Urinary bladder (tissue), 4 donors: Measurements from ENCODE around the gene ZBP1. TPM values are rescaled to one million over a fixed set of nuclear protein-coding genes. Genes with fewer than 3 reads are reported as not detected.

ENCODE experiments used
- DNase-seq: peaks from one replicate; pipeline ENCODE4 v3.0.0-alpha.2; 2015; ENCODE audit errors: extremely low spot score
- H3K27ac ChIP-seq: one replicate; pipeline ENCODE4 v1.5.1; 2013; ENCODE audit warnings: low read depth, mild to moderate bottlenecking, moderate library complexity
- H3K36me3 ChIP-seq: one replicate; pipeline ENCODE4 v1.6.1; 2013; ENCODE audit warnings: mild to moderate bottlenecking, moderate library complexity; ENCODE audit not compliant: insufficient read depth
- H3K4me1 ChIP-seq: one replicate; pipeline ENCODE4 v1.6.1; 2013; ENCODE audit warnings: mild to moderate bottlenecking, moderate library complexity; ENCODE audit not compliant: insufficient read depth
- H3K4me3 ChIP-seq: one replicate; pipeline ENCODE4 v1.5.1; 2013; ENCODE audit warnings: low read depth, low read length
- WGBS: extraction: QIAGEN DNeasy Blood & Tissue Kit; methylation state at CpG from one replicate; pipeline ENCODE4 v1.1.7; 2013; 5-methylcytosine and 5-hydroxymethylcytosine counted together
- polyA plus RNA-seq: library from polyadenylated mRNA; stranded (reverse); fragments of 200-250 nt; gene quantifications from one replicate; pipeline ENCODE4 v1.2.3, GENCODE V29; 2013
- total RNA-seq: library from RNA; depleted of rRNA; stranded (reverse); fragments of >200 nt; gene quantifications from one replicate; pipeline ENCODE4 v1.2.3, GENCODE V29; 2014
- donor health status: healthy with polysubstance abuse.
- donor health status: healthy.

The ZBP1 gene
- total and polyA plus RNA-seq, 2 donors: 0.46 TPM; not detected in 1

GRCh38 chr20:57570145-57570850, 49.9 kb downstream of the ZBP1 start:
- Histone ChIP-seq H3K4me3 (no peak overlapping the region), H3K36me3 (no peaks in the 10 kb centered on the region), H3K4me1 (no peaks in the 10 kb centered on the region), H3K27ac (no peak overlapping the region)
- DNase-seq: no peak
- WGBS: 73% methylated on average over 20 of the region's 20 CpGs

GRCh38 chr20:57568960-57569359, 51.3 kb downstream of the ZBP1 start:
- H3K36me3 ChIP-seq: no peaks in the 10 kb centered on the region
- H3K4me1 ChIP-seq: no peaks in the 10 kb centered on the region
- no peak overlapping the region for H3K27ac ChIP-seq
- no peak for DNase-seq
- WGBS: 88% methylated on average over 12 of the region's 12 CpGs
- H3K4me3 ChIP-seq: no peak overlapping the region

GRCh38 chr20:57568088-57568896, 51.9 kb downstream of the ZBP1 start:
- Histone ChIP-seq H3K4me1 (no peaks in the 10 kb centered on the region), H3K36me3 (no peaks in the 10 kb centered on the region), H3K4me3 (no peak overlapping the region), H3K27ac (no peak overlapping the region)
- WGBS: 75% methylated on average over 13 of the region's 13 CpGs
- DNase-seq: no peak

- Histone ChIP-seq H3K4me3 (no peak overlapping the region), H3K4me1 (no peaks in the 10 kb centered on the region), H3K27ac (no peak overlapping the region), H3K36me3 (no peaks in the 10 kb centered on the region)
- no peak for DNase-seq
- WGBS: 76% methylated on average over 9 of the region's 9 CpGs
Measured at GRCh38 chr20:57567471-57568079, 52.7 kb downstream of the ZBP1 start.

- no peak for DNase-seq
- Histone ChIP-seq H3K27ac (no peak overlapping the region), H3K36me3 (no peaks in the 10 kb centered on the region), H3K4me3 (no peak overlapping the region), H3K4me1 (no peaks in the 10 kb centered on the region)
- 68% methylated on average over 10 of the region's 10 CpGs for WGBS
Measured at GRCh38 chr20:57566803-57567459, 53.3 kb downstream of the ZBP1 start.

- no peak for DNase-seq
- 28% methylated on average over 1 of the region's 1 CpG for WGBS
- H3K36me3 ChIP-seq: no peaks in the 10 kb centered on the region
- H3K4me3 ChIP-seq: no peak overlapping the region
- H3K4me1 ChIP-seq: no peaks in the 10 kb centered on the region
- H3K27ac ChIP-seq: no peak overlapping the region
Measured at GRCh38 chr20:57566399-57566798, 53.8 kb downstream of the ZBP1 start.

GRCh38 chr20:57564951-57565642, 55.1 kb downstream of the ZBP1 start:
- DNase-seq: no peak
- Histone ChIP-seq H3K4me1 (no peaks in the 10 kb centered on the region), H3K27ac (no peak overlapping the region), H3K36me3 (no peaks in the 10 kb centered on the region), H3K4me3 (no peak overlapping the region)
- 89% methylated on average over 11 of the region's 11 CpGs for WGBS

GRCh38 chr20:57564180-57564802, 55.9 kb downstream of the ZBP1 start:
- WGBS: 90% methylated on average over 14 of the region's 14 CpGs
- H3K27ac ChIP-seq: no peak overlapping the region
- H3K36me3 ChIP-seq: no peaks in the 10 kb centered on the region
- no peak overlapping the region for H3K4me3 ChIP-seq
- no peaks in the 10 kb centered on the region for H3K4me1 ChIP-seq
- DNase-seq: no peak

- no peak for DNase-seq
- no peaks in the 10 kb centered on the region for H3K4me1 ChIP-seq
- 96% methylated on average over 12 of the region's 12 CpGs for WGBS
- H3K27ac ChIP-seq: no peak overlapping the region
- H3K36me3 ChIP-seq: no peaks in the 10 kb centered on the region
- no peak overlapping the region for H3K4me3 ChIP-seq
Measured at GRCh38 chr20:57563522-57563921, 56.7 kb downstream of the ZBP1 start.

GRCh38 chr20:57562541-57563465, 57.4 kb downstream of the ZBP1 start:
- 95% methylated on average over 35 of the region's 35 CpGs for WGBS
- no peak overlapping the region for H3K27ac ChIP-seq
- no peaks in the 10 kb centered on the region for H3K36me3 ChIP-seq
- H3K4me1 ChIP-seq: no peaks in the 10 kb centered on the region
- DNase-seq: no peak
- H3K4me3 ChIP-seq: no peak overlapping the region

GRCh38 chr20:57561356-57562279, 58.6 kb downstream of the ZBP1 start:
- DNase-seq: no peak
- Histone ChIP-seq H3K4me3 (no peak overlapping the region), H3K4me1 (no peaks in the 10 kb centered on the region), H3K36me3 (no peaks in the 10 kb centered on the region), H3K27ac (no peak overlapping the region)
- WGBS: 81% methylated on average over 24 of the region's 24 CpGs
